ENCODE results near the gene RUVBL2.
A peak's percentile ranks its signal among the peaks of the same experiment; 100 is the strongest.

RUVBL2 gene

GRCh38 chr19:48964205-48965039 lies 29.3 kb upstream of the RUVBL2 start:
- no peak for DNase-seq

DNA sequence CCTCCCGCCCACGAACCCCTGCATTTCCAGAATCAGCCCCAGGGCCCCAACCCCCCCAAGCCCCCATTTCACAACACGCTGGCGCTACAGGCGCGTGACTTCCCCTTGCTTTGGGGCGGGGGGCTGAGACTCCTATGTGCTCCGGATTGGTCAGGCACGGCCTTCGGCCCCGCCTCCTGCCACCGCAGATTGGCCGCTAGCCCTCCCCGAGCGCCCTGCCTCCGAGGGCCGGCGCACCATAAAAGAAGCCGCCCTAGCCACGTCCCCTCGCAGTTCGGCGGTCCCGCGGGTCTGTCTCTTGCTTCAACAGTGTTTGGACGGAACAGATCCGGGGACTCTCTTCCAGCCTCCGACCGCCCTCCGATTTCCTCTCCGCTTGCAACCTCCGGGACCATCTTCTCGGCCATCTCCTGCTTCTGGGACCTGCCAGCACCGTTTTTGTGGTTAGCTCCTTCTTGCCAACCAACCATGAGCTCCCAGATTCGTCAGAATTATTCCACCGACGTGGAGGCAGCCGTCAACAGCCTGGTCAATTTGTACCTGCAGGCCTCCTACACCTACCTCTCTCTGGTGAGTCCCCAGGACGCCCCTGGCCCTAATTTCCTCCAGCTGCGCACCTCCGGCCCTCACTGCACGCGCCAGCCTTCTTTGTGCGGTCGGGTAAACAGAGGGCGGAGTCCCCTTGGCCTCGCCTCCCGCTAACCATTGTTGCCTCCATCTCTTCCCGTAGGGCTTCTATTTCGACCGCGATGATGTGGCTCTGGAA lies 28.5 kb upstream of the RUVBL2 start, which contains the start of gene FTL:
TSS of gene FTL (plus strand) at position 270 of the 766 bp plus-strand sequence. CDS start at position 469, 199 bp downstream.
- DNase-seq = peak; percentile 96

- DNase-seq = peak; percentile 96
Measured at GRCh38 chr19:48965806-48966540, 27.7 kb upstream of the RUVBL2 start.

GRCh38 chr19:48966541-48967345 lies 26.9 kb upstream of the RUVBL2 start:
- DNase-seq = no peak

DNA sequence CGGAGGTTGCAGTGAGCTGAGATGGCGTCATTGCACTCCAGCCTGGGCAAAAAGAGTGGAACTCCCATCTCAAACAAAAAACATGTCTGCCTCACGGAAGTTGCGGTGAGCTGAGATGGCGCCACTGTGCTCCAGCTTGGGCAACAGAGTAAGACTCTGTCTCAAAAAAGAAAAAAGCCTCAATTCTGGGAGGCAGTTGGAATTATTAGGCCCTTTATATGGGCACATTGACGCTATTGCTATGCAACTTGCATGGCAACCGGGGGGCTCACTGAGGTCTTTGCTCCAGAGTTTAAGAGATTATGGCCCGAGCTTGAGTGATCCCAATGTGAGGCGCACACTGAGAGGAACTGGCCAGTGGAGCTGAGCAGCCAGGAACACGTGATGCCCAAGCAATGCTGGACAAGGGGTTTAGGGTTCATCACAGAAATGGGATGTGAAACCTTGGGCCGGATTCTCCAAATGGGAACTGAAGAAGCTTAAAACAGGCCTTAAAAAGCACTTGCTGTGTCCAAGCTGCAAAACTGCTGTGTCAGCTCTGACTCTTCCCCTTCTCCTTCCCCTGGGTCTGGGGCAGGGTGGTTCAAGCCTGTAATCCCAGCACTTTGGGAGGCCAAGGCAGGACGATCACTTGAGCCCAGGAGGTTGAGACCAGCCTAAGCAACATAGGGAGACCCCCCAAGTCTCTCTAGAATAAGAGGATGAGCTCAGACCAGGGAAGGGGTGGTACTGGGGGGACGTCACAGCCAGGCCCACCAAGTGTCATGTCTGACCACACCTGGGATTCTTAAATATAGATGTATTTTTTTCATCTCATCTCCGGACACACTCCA lies 26.1 kb upstream of the RUVBL2 start:
- no peak for DNase-seq

GRCh38 chr19:48968179-48968661 lies 25.5 kb upstream of the RUVBL2 start:
- DNase-seq = no peak

GRCh38 chr19:48968813-48969218 lies 24.9 kb upstream of the RUVBL2 start:
- DNase-seq = no peak

DNA sequence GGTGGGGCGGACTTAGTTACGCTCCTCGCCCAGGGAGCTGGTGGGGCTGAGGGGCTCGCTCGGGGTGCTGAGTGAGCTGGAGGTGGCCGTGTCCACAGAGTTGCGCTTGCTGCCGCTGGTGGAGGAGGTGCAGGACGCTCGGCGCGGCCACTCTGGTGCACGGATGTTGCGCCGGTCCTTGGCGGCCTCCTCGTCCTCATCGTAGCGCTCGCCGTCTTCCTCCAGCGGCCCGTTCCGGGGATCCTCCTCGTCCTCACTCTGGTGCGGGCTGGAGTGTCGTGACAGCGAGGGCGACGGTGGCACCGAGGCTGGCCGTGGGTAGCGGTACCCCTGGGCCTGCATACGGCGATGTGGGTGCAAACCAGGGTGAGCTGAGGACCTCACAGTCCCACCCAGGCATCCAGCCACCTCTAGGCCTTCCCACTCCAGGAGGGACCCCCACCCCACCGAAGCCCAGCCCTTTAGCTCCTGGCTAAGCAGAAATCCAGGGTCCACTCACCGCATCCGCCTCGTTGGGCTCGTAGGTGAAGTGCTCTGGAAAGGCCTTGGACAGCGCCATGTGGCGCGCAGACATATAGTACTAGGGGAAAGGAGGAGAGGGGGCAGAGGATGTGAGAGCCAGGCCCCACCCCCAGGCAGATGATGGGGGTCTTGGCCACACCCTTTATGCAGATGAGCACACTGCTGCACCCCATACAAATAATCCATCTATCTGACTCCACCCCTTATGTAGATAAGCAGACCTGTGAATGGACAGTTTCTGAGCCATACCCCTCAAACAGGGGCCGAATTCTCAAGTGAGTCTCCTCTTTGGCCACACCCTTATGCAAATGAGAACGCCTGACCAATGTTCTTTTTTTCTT lies 24.2 kb upstream of the RUVBL2 start:
- DNase-seq = no peak

- no peak for DNase-seq
Measured at GRCh38 chr19:48970139-48970766, 23.4 kb upstream of the RUVBL2 start.

DNA sequence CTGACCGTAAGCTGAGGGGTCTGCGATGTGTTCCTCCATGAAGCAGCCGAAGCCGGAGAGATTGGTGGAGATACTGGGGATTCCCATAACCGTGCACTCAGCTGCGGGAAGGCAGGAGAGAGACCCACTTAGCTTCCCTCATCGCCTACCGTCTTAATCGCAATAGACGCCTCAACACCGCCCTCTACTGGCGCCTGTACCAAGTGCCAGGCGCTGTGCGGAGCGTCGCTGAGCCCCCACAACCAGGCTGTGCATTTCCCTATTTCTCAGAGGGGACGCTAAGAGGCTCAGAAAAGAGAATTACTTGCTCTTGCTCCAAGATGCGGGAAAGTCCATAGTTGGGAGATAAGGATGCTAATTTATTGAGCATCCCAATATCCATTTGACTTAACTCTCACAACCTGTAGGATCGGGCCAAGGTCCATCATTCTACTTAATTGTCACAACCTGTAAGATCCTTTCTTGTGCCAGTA lies 22.7 kb upstream of the RUVBL2 start:
- peak; percentile 93 for DNase-seq

DNA sequence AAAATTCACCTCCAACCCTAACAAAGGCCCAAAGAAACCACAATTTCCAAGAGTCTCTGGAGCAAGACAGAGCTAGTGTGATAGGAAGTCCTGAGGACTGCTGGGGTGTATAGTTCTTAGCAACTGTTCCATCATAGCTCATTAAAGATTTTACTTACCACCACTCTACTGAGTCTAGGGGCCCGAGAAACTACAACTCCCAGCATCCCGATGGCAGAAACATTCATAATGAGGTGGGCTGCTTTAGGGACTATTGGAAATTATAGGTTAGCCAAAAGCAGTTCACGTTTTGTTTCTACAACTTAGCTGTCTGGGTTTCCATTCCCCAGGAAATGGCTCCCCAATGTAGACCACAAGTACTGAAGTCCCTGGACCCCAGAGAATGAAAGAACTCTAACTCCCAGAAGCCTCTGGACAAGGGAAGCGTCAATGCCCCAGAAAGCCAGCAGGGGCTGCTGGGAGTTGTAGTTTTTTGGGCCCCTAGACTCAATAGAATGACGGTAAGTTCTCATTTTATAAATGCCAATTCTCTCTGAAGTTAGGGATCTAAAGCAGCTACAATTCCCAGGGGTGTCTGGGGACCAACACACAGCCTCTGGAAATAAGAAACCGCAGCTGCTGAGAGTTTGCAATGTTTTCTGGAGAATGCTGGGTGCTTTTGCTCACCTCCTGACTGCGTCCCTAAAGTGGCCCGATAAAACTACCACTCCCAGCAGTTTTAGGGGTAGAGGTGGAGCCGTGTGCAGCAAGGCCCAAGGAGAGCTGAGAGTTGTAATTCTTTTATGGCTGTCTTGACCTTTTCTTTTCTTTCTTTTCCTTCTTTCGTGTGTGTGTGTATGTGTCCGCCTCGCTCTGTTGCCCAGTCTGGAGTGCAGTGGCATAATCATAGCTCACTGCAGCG lies 17.5 kb upstream of the RUVBL2 start:
- peak; percentile 68 for DNase-seq

GRCh38 chr19:48977061-48977460 lies 16.6 kb upstream of the RUVBL2 start:
- no peak for DNase-seq

DNA sequence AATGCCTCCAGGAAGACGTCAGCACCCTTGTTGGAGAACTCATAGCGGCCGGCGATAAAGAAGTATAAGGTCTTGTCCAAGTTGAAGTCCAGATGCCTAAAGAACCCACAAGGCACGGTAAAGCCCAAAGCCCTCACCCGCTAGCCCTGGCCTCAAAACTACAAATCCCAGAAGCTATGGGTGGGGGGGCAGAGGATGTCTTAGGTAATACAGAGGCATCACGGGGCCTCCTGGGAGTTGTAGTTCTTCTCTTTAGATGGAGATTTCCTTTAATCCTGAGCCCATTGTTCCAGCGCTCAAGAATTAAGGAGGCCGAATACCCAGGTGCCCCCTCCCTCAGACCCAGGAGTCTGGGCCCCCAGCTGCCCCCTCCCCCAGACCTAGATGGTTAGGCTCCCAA lies 11.4 kb upstream of the RUVBL2 start:
- no peak for DNase-seq

GRCh38 chr19:48985711-48986110 lies 8.0 kb upstream of the RUVBL2 start:
- no peak for DNase-seq

DNA sequence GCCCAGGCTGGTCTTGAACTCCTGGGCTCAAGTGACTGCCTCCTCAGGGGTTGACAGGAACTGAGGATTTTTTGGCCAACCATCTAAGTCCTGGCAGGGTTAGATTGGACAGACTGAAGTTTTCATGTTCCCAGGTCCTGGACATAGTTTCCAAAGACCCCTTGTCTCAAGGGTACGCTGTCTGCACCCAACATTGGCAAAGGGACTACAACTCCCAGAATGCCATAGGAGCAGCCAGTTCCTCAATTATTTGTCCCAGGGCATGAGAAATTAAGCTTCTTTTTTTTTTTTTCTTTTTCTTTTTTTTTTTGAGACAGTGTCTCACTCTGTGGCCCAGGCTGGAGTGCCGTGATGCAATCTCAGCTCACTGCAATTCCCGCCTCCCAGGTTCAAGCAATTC lies 7.5 kb upstream of the RUVBL2 start:
- no peak for DNase-seq

DNA sequence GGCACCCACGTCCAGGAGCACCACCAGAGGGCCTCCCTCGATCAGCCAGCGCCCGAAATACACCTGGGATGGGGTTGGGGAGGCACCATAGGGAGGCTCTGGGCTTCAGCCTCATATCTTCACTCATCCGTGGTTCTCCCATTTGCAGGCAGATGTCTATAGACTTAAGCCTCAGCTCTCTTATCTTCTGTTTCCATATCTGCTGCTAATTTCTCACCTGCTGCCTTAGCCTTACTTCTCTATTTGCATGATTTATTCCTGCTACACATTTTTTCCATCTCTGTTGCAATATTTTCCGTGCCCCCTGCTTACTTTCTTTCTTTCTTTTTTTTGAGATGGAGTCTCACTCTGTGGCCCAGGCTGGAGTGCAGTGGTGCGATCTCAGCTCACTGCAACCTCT lies 6.4 kb upstream of the RUVBL2 start:
- DNase-seq = no peak

GRCh38 chr19:48988286-48988685 lies 5.4 kb upstream of the RUVBL2 start:
- no peak for DNase-seq

- no peak for DNase-seq
Measured at GRCh38 chr19:48988860-48989259, 4.8 kb upstream of the RUVBL2 start.

All from activated effector memory CD4-positive, alpha-beta T cell treated with anti-CD3 and anti-CD28 coated beads, Interleukin-2, amount 50 U/mL, for 16 hours (primary cell).